Measurements from ENCODE around the gene WDR1. TPM values are rescaled to one million over a fixed set of nuclear protein-coding genes. Genes with fewer than 3 reads are reported as not detected.

Gene WDR1
- total and polyA plus RNA-seq, 2 experiments from 2014 or later = 413 to 487 TPM

GRCh38 chr4:10086506-10087120 is 30.0 kb downstream of the WDR1 start:
- H4K20me1 ChIP-seq (ENCODE audit: insufficient read depth) = no peaks in the 10 kb centered on the region; the same call in 1 of the 2 replicates
- no peaks in the 10 kb centered on the region for H3K27me3 ChIP-seq (replicated peaks; ENCODE audit: insufficient read depth)
- H3F3A ChIP-seq (ENCODE audit: insufficient read depth) = peaks cover 16% of the 10 kb centered on the region; the same call in 1 of the 2 replicates
- no peaks in the 10 kb centered on the region for H3K9me2 ChIP-seq (ENCODE audit: insufficient read depth)
- H3K36me3 ChIP-seq (ENCODE audit: low read depth) = peaks cover 95% of the 10 kb centered on the region
- H3K9me3 ChIP-seq (ENCODE audit: low read depth) = no peaks in the 10 kb centered on the region
- peaks cover 100% of the 10 kb centered on the region for H3K79me2 ChIP-seq (ENCODE audit: insufficient read depth)
- WGBS, 2 experiments (ENCODE audit: low coverage in 1 of 2, low lambda C conversion rate in 2 of 2, missing lambda C conversion rate in 2 of 2) = 87 to 89% methylated on average over 13 of the region's 13 CpGs
- TF ChIP-seq EZH2phosphoT487 (IDR thresholded peaks at IDR 0.05; ENCODE audit: insufficient read depth, low read depth) (no peak), EZH2 (IDR thresholded peaks at IDR 0.05; ENCODE audit: insufficient read depth, poor library complexity, severe bottlenecking) (no peak)
- H2AFZ ChIP-seq = no peak overlapping the region
- no peak overlapping the region for H3K9ac ChIP-seq
- in situ Hi-C loops (cut with MboI) = no loop called here
- H3K4me3 ChIP-seq = no peak overlapping the region
- no peaks in the 10 kb centered on the region for H3K4me1 ChIP-seq (ENCODE audit: insufficient read depth)
- no peak overlapping the region for H3K4me2 ChIP-seq (ENCODE audit: unreplicated experiment)
- no peak for DNase-seq
- H3K27ac ChIP-seq = no peak overlapping the region

GRCh38 chr4:10085828-10086505 is 30.6 kb downstream of the WDR1 start:
- H3K4me2 ChIP-seq (ENCODE audit: unreplicated experiment) = no peak overlapping the region
- no peaks in the 10 kb centered on the region for H3K9me2 ChIP-seq (ENCODE audit: insufficient read depth)
- 83 to 86% methylated on average over 23 of the region's 23 CpGs for WGBS, 2 experiments (ENCODE audit: low coverage in 1 of 2, low lambda C conversion rate in 2 of 2, missing lambda C conversion rate in 2 of 2)
- no peak overlapping the region for H3K4me3 ChIP-seq
- DNase-seq = no peak
- H3K27ac ChIP-seq = no peak overlapping the region
- no peak overlapping the region for H2AFZ ChIP-seq
- H3K27me3 ChIP-seq (replicated peaks; ENCODE audit: insufficient read depth) = no peaks in the 10 kb centered on the region
- H3K36me3 ChIP-seq (ENCODE audit: low read depth) = peaks cover 92% of the 10 kb centered on the region
- H3K9me3 ChIP-seq (ENCODE audit: low read depth) = no peaks in the 10 kb centered on the region
- no peaks in the 10 kb centered on the region for H3K4me1 ChIP-seq (ENCODE audit: insufficient read depth)
- no peaks in the 10 kb centered on the region; the same call in 1 of the 2 replicates for H4K20me1 ChIP-seq (ENCODE audit: insufficient read depth)
- no peak overlapping the region for H3K9ac ChIP-seq
- H3F3A ChIP-seq (ENCODE audit: insufficient read depth) = peaks cover 10% of the 10 kb centered on the region; the same call in 1 of the 2 replicates
- TF ChIP-seq EZH2phosphoT487 (IDR thresholded peaks at IDR 0.05; ENCODE audit: insufficient read depth, low read depth) (no peak), EZH2 (IDR thresholded peaks at IDR 0.05; ENCODE audit: insufficient read depth, poor library complexity, severe bottlenecking) (no peak)
- in situ Hi-C loops (cut with MboI) = no loop called here
- H3K79me2 ChIP-seq (ENCODE audit: insufficient read depth) = peaks cover 99% of the 10 kb centered on the region

- Histone ChIP-seq H3F3A (ENCODE audit: insufficient read depth) (0 out of 2 replicates have a peak, but pooled peaks cover 5% of the 10 kb centered on the region), H2AFZ (no peak overlapping the region), H4K20me1 (ENCODE audit: insufficient read depth) (no peaks in the 10 kb centered on the region; the same call in 1 of the 2 replicates), H3K9ac (no peak overlapping the region), H3K27ac (no peak overlapping the region), H3K4me1 (ENCODE audit: insufficient read depth) (no peaks in the 10 kb centered on the region), H3K27me3 (replicated peaks; ENCODE audit: insufficient read depth) (no peaks in the 10 kb centered on the region), H3K79me2 (ENCODE audit: insufficient read depth) (peaks cover 99% of the 10 kb centered on the region), H3K4me2 (ENCODE audit: unreplicated experiment) (no peak overlapping the region), H3K4me3 (no peak overlapping the region), H3K36me3 (ENCODE audit: low read depth) (peaks cover 93% of the 10 kb centered on the region), H3K9me3 (ENCODE audit: low read depth) (no peaks in the 10 kb centered on the region), H3K9me2 (ENCODE audit: insufficient read depth) (no peaks in the 10 kb centered on the region)
- WGBS, 2 experiments (ENCODE audit: low coverage in 1 of 2, low lambda C conversion rate in 2 of 2, missing lambda C conversion rate in 2 of 2) = 84 to 88% methylated on average over 11 of the region's 11 CpGs
- no peak for TF ChIP-seq EZH2 (IDR thresholded peaks at IDR 0.05; ENCODE audit: insufficient read depth, poor library complexity, severe bottlenecking)
- no peak for TF ChIP-seq EZH2phosphoT487 (IDR thresholded peaks at IDR 0.05; ENCODE audit: insufficient read depth, low read depth)
- in situ Hi-C loops (cut with MboI) = no loop called here
- no peak for DNase-seq
These were observed 31.2 kb downstream of the WDR1 start for GRCh38 chr4:10085386-10085785.

GRCh38 chr4:10084651-10085358 is 31.8 kb downstream of the WDR1 start:
- TF ChIP-seq EZH2phosphoT487 (IDR thresholded peaks at IDR 0.05; ENCODE audit: insufficient read depth, low read depth) (no peak), EZH2 (IDR thresholded peaks at IDR 0.05; ENCODE audit: insufficient read depth, poor library complexity, severe bottlenecking) (no peak)
- Histone ChIP-seq H3K9ac (no peak overlapping the region), H3F3A (ENCODE audit: insufficient read depth) (0 out of 2 replicates have a peak, but pooled peaks cover 4% of the 10 kb centered on the region), H3K79me2 (ENCODE audit: insufficient read depth) (peaks cover 99% of the 10 kb centered on the region), H3K4me2 (ENCODE audit: unreplicated experiment) (no peak overlapping the region), H3K4me1 (ENCODE audit: insufficient read depth) (no peaks in the 10 kb centered on the region), H3K36me3 (ENCODE audit: low read depth) (peaks cover 93% of the 10 kb centered on the region), H3K4me3 (no peak overlapping the region), H3K27me3 (replicated peaks; ENCODE audit: insufficient read depth) (no peaks in the 10 kb centered on the region), H3K27ac (no peak overlapping the region), H3K9me3 (ENCODE audit: low read depth) (no peaks in the 10 kb centered on the region), H3K9me2 (ENCODE audit: insufficient read depth) (no peaks in the 10 kb centered on the region), H2AFZ (no peak overlapping the region), H4K20me1 (ENCODE audit: insufficient read depth) (no peaks in the 10 kb centered on the region; the same call in 1 of the 2 replicates)
- 90 to 92% methylated on average over 21 of the region's 21 CpGs for WGBS, 2 experiments (ENCODE audit: low coverage in 1 of 2, low lambda C conversion rate in 2 of 2, missing lambda C conversion rate in 2 of 2)
- no peak for DNase-seq
- in situ Hi-C loops (cut with MboI) = no loop called here

Data from GM23248 (cell line).